ENCODE measurements around the gene GPR32.
A peak's percentile ranks its signal among the peaks of the same experiment; 100 is the strongest.

Gene GPR32

DNA sequence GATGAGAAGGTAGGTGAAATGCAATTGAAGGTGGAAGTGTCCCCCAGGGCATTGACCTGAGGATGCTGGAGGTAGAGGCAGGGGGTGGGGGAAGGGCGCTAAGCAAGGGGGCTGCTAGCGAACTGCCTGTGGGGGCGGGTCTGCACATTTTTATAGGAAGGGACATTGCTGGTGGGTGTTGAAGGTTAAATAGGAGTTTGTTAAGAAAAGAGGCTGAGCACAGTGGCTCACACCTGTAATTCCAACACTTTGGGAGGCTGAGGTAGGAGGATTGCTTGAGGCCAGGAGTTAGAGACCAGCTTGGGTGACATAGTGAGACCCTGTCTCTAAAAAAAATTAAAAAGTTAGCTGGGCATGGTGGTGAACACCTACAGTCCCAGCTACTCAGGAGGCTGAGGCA lies 14.4 kb downstream of the GPR32 start:
- DNase-seq = no peak

DNA sequence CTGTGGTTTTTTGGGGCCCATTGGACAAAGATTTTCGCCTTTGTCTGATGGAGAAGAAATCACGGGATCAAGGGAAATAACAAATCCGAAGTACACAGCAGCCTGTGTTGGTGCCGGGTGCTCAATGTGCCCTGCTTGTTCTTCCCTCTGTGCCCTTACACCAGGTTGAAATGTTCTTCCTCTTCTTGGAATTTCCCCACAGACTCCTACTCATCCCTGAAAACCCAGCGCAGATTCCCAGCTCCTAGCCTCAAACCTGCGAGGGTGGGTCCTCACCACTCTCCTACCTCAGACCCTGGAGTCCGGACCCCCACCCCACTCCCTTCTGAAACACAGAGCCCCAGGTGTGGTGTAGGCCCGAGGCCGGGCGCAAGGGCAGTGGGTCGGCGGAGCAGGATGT lies 15.1 kb downstream of the GPR32 start:
- DNase-seq = no peak

DNA sequence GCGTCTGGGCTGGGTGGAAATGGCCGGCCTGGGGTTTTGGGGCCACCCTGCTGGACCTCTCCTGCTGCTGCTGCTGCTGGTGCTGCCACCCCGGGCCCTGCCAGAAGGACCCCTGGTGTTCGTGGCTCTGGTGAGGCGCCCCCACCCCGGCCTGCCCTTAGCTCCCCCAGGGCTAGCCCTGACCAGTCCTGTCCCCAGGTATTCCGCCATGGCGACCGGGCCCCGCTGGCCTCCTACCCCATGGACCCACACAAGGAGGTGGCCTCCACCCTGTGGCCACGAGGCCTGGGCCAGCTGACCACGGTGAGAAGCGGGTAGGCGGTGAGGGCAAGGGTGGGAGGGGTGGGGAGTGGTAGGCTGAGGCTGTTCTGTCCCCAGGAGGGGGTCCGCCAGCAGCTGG lies 20.1 kb downstream of the GPR32 start, which contains the start of gene ACP4:
TSS of gene ACP4 (plus strand) at position 20 of the 400 bp plus-strand sequence. CDS start at position 20, 0 bp downstream.
- no peak for DNase-seq

DNA sequence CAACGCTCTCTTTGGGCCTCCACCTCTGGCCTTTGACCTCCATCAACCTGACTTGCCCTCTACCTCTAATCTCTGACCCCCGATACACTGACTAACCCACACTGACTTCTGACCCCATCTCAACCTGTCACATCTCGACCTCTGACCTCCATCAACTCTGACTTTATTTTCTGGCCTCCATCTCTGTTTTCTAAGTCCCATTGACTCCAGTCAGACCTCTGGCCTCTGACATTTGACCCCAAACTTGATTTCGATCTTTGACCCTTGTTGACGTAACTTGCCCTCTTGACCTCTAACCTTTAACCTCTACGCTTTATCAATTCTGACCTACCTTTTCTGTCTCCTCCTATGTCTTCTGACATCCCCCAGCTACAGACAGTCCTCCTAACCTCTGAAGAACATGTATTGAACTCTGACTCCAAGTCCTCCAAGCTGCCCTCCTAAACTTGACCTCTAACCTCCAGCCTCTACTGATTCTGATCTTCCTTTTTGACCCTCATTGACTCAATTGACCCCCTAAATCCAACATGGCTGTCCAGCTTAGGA lies 20.7 kb downstream of the GPR32 start:
- DNase-seq = no peak

DNA sequence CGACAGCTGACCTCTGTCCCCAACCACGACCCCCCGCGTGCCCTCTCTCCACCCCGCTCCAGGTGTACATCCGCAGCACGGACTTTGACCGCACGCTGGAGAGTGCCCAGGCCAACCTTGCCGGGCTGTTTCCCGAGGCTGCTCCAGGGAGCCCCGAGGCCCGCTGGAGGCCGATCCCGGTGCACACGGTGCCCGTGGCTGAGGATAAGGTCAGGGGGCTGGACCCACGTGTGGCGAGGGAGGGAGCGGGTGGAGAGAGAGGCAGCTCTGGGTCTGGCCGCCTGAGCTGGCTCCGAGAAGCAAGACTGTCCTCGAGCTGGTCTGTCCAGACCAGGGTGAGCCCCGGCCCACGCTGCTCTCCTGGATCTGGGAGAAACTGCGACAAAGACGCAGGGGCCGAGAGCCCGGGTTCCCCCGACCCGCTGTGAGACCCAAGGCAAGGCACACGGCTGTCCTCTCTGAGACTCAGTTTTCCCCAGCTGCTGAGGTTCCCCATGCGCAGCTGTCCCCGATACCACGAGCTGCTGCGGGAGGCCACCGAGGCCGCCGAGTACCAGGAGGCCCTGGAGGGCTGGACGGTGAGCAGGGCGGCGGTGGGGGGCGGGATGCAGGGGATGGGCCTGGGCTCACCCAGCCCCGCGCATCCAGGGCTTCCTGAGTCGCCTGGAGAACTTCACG lies 21.5 kb downstream of the GPR32 start:
- DNase-seq = no peak

DNA sequence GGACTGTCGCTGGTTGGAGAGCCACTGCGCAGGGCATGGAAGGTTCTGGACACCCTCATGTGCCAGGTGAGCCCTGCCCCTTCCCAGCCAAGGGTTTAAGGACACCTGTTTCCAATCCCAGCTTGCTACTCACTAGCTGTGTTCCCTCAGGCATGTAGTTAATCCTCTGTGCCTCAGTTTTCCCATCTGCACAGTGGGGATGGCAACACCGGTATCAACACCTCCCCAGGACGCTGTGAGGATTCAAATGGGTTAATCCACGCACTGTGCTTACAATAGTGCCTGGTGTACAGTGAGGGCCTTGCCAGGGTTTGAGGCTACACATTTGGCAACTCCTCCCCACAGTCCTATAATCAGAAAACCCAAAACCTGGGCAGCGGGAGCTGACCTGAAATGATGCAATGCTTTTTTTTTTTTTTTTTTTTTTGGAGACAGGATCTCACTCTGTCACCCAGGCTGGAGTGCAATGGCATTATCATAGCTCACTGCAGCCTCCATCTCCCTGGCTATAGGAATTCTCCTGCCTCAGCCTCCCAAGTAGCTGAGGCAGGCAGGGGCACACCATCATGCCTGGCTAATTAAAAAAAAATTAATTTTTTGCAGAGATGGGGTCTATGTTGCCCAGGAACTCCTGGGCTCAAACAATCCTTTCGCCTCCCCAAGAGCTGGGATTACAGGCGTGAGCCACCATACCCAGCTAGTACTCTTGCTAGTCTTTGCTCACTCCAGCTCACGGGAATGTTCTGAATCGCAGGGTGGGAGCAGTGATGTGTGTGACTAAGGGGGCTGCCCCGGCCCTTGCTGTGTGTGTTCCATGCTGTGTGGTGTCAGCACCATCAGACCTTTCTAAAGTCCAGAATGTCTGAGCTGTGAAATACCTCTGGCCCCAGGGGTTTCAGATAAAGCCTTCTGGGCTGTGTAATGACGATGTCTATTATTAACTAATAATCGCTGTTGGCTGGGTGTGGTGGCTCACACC lies 22.3 kb downstream of the GPR32 start:
- DNase-seq = no peak

DNA sequence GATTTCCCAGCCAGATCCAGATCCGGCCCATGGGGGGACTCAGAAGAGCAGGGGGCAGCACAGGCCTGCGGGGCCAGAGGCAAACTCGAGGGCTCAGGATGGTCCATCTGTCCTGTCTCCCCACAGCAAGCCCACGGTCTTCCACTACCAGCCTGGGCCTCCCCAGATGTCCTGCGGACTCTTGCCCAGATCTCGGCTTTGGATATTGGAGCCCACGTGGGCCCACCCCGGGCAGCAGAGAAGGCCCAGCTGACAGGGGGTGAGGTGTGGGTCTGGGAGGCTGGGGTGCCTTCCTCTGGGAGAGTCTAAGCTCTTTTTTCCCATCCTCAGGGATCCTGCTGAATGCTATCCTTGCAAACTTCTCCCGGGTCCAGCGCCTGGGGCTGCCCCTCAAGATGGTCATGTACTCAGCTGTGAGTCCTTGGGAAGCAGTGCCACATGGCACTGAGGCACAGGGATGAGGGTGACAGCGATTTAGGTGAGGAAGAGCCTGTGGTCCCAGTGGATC lies 23.3 kb downstream of the GPR32 start:
- no peak for DNase-seq

DNA sequence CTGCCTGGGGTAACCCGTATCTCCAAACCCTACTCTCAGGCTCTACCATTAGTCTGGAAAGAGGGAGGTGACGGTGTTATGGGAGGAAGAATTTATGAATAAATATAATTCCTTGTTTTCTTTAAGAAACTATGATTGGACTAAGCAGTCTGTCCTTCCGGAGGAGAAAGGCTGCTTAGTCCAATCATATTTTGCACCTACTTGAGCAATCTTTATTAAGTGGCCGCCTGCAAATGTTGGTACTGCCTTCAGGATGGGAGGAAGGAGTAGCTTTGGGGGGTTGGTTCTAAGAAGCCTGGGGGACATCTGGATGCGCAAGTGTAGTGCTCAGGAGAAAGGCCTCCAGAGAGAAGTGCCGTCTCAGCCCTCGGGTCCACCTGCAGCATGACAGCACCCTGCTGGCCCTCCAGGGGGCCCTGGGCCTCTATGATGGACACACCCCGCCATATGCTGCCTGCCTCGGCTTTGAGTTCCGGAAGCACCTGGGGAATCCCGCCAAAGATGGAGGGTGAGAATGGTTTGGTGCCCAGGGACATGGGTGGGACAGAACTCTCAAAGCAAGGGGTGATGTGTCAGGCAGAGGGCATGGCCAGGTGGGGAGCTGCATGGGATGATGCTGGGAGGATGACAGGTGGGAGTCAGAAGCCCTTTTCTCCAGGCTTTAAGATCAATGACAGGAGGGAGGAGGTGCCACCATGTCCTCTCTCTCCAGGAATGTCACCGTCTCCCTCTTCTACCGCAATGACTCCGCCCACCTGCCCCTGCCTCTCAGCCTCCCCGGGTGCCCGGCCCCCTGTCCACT lies 24.0 kb downstream of the GPR32 start:
- DNase-seq = no peak

DNA sequence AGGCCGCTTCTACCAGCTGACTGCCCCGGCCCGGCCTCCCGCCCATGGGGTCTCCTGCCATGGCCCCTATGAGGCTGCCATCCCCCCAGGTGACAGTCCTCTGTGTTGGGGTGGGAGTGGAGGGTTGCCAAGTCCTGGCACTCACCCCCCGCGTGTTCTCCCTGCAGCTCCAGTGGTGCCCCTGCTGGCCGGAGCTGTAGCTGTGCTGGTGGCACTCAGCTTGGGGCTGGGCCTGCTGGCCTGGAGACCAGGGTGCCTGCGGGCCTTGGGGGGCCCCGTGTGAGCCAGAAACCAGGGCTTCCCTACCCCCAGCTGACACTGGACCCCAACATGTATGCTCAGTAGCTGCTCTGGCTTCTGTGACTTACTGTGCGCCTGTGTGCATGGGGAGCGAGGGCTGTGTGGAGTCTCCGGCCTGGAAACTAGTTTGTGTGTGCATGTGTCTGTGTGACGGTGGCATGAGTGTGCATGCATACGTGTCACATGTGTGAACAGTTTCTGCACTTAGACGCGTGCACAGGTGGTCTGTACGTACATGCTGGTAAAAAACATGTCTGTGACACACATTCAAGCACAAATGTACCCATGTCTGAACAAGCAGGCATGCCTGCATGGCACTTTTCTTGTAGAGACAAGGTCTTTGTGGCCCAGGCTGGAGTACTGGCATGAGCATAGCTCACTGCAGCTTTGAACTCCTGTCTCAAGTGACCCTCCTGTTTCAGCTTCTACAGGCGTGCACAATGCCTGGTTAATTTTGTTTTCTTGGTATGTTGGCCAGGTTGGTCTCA lies 24.8 kb downstream of the GPR32 start:
- no peak for DNase-seq

DNA sequence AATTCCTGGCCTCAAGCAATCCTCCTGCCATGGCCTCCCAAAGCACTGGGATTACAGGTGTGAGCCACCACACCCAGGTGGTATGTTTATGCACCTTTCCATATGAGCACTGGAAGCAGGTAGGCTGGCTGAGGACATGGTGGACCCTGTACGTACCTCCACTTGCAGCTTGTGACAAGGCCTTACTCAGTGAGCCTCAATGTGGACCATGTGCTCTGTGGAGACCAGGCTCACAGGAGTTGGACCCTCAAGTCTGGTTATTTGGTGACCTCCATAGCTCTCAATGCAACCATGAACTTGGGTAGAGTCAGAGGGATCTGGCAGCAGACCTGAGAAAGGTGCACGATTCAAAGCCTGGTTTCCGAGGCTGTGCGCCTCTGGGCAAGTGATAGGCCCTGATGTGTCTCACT lies 25.4 kb downstream of the GPR32 start:
- no peak for DNase-seq

DNA sequence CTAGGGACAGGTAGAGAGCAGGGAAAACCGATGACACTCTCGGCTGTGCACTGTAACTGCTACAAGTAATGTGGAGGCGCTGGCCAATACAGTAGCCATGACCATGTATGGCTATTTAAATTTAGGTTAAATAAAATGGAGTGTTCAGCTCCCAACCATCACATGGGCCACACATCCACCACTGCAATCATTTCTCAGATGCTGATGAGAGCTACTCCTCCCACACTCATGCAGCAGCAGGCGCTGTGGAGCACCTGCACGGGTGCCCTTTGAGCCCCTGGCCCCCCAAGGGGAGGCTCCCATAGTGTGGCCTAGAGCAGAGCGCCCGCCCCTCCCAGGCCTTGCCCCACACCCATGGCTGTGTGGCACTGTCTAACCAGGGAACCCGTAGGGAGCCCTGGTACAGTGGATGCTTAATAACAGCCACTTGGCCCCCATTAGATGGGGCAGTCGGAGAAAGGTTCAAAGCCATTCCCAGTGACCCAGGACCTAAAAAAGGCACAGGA lies 25.9 kb downstream of the GPR32 start:
- DNase-seq = no peak

DNA sequence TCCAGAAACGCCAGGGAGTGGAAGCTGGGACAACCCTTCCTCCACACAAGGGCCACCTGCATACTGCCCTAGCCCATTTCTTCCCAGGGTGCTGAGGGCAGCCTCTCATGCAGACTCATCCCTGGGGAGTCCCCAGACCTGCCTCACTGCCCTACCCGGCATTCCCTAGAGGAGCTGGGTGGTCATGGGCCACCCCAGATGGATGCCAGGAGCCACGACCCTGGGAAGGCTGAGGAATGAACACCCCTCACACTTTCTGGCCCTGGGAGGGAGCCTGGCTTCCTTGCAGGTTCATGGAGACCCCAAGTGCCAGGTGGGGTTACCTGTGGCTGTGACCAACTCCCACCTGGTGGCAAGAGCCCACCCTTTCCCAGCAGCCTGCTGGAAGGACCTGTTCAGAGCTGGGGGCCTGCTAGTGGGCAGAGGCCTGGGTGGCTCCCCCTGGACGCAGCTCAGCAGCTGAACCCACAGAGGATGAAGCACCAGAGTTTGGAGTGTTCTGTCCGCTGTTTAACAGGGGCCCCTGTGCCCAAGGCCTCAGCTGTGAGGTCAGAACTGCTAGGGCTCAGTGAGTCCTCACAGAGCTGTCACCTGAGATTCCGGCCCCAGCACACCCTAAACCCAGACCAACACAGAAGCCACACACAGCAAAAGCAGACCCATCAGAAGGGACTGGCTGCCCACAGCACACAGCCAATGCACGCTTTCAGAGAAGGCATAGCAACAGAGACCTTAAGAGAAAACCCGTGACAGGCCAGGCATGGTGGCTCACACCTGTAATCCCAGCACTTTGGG lies 26.6 kb downstream of the GPR32 start:
- no peak for DNase-seq

DNA sequence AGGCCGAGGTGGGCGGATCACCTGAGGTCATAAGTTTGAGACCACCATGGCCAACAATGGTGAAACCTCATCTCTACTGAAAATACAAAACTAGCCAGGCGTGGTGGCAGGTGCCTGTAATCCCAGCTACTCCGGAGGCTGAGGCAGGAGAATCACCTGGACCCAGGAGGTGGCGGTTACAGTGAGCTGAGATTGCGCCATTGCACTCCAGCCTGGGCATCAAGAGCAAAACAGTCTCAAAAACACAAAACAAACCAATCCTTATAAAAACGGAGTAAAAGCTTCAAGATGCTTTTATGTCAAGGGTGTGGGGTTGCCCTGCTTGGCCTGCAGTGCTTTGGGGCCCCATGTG lies 27.1 kb downstream of the GPR32 start:
- no peak for DNase-seq

DNA sequence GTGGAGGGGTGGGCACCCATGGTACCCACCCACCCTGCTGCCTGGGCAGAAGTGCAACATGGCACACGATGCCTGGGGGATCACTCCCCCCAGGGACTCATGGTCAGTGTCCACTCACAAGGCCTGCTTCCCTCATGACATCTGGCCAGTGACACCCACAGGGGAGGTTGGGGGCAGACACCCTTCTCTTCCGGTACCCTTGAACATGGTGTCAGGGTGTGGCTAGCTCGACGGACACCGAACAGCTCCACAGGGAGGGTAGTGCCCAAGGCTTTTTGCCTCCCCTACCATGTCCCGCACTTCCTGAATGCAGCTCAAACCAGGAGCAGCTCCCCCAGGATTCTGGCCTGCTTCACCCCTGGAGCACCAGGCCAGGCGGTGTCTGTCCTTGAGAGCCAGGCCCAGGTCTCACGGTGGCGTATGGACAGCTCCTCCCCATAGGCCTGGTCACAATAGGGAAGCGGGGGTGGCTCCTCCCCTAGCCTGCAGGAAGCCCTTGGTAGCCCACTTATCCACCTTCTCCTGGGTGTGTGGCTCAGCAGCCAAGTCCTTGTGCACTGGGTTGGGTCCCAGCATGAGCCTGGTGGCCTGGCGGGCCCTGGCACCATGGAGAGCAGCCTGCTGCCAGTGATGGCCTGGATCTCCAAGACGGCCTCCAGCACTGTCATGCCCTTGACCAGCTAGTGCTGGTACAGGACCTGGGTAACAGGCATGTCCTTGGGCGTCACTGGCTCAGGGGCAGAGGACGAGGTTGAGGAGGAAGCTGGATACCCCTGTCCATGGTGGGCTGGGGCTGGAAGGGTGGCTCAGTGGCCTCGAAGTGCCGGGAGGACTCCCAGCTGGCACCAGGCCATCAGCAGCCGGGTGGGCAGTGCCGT lies 27.8 kb downstream of the GPR32 start:
- no peak for DNase-seq

DNA sequence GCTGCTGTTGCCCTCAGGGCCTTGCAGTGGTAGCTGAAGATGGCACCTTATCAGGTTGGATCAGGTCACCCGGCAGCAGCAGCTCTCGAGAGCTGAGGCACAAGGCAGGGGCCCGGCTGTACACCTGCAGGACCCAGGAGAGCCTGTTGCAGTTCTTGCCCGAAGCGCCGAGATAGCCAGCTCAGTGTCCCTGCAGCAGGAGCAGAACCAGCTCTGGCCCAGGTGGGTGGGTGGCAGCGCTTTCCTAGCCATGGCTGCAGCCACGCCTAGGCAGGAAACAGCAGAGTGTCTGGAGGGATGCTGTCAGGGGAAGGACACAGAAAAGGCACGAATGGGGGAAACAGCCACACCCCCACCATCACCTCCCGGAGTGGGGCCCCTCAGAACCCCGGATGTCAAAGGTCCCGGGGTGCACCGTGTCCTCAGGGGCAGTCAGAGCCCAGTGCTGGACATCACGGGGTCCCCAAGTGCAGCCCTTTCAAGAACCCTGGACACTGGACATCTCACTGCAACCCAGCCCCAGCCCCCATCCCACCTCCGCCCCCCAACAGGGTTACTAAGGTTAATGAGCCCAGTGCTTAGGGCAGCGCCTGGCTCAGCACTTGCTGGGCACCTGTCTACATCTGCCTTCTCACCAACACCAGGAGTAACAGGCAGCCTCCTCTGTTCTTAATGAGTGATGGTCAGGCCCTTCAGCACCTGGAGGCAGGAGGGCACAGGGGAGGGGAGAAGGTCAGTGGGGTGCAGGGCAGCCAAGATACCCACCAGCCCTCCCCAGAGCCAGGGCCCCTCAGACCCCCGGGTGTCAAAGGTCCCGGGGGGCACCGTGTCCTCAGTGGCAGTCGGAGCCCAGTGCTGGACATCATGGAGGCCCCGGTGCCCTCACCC lies 28.6 kb downstream of the GPR32 start:
- DNase-seq = no peak

DNA sequence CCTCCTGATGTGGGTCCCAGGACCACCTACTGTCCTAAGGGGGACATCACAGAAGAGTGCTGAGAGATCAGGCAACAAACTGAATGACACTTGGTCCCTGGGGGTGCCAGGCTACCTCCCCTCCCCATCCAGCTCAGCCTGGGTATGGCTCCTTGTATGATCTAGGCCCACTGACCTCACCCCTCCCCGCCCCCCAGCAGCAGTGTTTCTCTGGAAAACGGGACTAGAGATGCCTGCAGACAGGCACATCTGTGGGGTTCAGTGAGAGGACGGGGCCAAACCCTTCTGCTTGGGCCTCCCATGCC lies 29.2 kb downstream of the GPR32 start:
- no peak for DNase-seq

DNA sequence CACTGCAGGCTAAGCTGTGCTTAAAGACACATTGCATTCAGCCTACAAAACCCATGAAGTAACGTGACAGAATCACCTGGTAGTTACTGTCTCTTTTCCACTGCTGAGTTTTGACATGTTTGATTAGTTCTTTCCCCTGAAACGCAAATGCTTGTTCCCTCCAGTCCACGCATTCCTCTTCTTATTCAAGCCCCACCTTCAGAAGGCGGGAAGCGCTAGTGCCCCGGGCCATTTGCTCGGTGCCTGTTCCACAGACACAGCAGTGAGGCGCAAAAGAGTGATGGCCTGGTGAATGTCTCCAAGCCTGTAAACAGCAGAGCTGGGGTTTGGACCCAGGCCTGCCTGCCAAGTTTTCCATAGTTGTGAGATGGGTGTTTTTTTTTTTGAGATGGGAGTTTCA lies 30.8 kb downstream of the GPR32 start:
- DNase-seq = no peak

DNA sequence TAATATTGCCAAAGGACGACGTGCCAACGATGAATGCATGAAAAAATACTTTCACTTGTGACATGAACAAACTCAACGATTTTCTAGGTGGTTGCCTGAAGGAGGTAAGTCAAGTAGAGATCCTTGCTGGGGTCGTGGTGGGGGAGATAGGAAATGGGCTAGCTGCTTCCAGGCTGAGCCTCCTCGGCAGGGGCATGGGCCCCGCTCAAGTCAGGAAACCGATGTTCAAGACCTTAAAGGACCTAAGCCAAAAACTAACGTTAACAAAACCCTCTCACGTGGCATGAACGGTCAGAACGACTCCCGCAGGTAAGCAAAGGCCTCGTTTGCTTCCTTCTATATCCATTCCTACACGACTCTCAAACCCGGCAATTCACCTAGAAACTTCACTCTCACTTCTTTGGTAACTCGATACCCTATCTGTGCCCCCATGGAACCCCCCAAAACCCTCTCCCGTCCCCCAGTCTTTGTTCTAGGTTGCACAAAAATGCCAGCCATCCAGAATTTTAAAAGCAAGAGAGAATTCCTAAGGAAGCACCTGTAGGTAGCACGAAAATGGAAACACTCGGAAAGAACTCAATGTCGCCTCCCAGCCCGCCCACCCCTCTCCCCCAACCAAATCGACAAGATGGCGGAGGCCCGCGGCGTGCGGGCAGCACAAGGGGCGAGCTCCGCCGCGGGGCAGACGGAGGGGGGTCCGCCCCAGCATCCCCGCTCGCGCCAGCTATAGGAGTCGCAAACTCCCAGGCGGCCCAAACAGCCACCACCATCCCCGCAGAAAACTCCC lies 33.6 kb downstream of the GPR32 start:
- peak; percentile 10 for DNase-seq

All from CD4-positive, alpha-beta T cell treated with Interleukin-12 subunit alpha and Interleukin-12 subunit beta, for 1 hour (primary cell).